ENCODE data around the gene FAF2. TPM values are rescaled to one million over a fixed set of nuclear protein-coding genes. Genes with fewer than 3 reads are reported as not detected.

FAF2 gene
- total and polyA plus RNA-seq, 2 donors (not counting 3 experiments of a cell fraction or from before 2014, with no cell fraction given), result 27.9 to 43.5 TPM

GRCh38 chr5:176500511-176500910 is 52.3 kb downstream of the FAF2 start:
- no TSS peak for BruUV-seq (replicated peaks)
- Histone ChIP-seq H3K27me3 (ENCODE audit: control insufficient read depth in 2 of 2, insufficient read depth in 2 of 2, low read length in 2 of 2) (no peaks in the 10 kb centered on the region), H3K4me1 (ENCODE audit: control insufficient read depth, extremely low read depth, insufficient read depth, low read length) (no peaks in the 10 kb centered on the region), H3K36me3 (ENCODE audit: control insufficient read depth in 2 of 2, extremely low read depth in 1 of 2, insufficient read depth in 2 of 2, low read length in 2 of 2) (peaks cover 18 to 20% of the 10 kb centered on the region in 2 experiments), H4K20me1 (replicated peaks; ENCODE audit: control insufficient read depth, extremely low read depth, insufficient read depth, low read length) (no peaks in the 10 kb centered on the region), H3K79me2 (ENCODE audit: control insufficient read depth, insufficient read depth, low read length) (no peaks in the 10 kb centered on the region), H3K4me2 (ENCODE audit: insufficient read depth, low read length) (no peak overlapping the region), H3K4me3 (replicated peaks in 1 of 3; ENCODE audit: insufficient read depth in 1 of 3, low read depth in 1 of 3, low read length in 3 of 3) (no peak overlapping the region), H3K9me1 (replicated peaks; ENCODE audit: control insufficient read depth, extremely low read depth, insufficient read depth, low read length) (no peaks in the 10 kb centered on the region), H3K27ac (ENCODE audit: insufficient read depth, low read depth, low read length) (no peak overlapping the region), H3K9ac (replicated peaks; ENCODE audit: extremely low read depth, insufficient read depth, low read length) (no peak overlapping the region), H3K9me3 (replicated peaks; ENCODE audit: control insufficient read depth, insufficient read depth, low read length) (no peaks in the 10 kb centered on the region), H2AFZ (ENCODE audit: low read depth, low read length) (no peak overlapping the region)
- DNase-seq (ENCODE audit: low read depth, low spot score) (no peak), FAIRE-seq (no peak)
- intact Hi-C loops (cut with micrococcal nuclease) (no loop called here), dilution Hi-C loops (cut with MboI; ENCODE audit: extremely low pct_ligation_motif_present, low sequenced_read_pairs) (no loop called here)
- POLR2A ChIA-PET, result no interaction called here
- CTCF ChIA-PET, result no interaction called here
- TF ChIP-seq CTCF (IDR thresholded peaks at IDR 0.05; ENCODE audit: extremely low read depth in 1 of 2, insufficient read depth in 1 of 2, low read depth in 1 of 2, low read length in 2 of 2) (no peak), POLR2AphosphoS5 (IDR thresholded peaks at IDR 0.05; ENCODE audit: insufficient read depth, low read depth, low read length) (no peak), MYC (IDR thresholded peaks at IDR 0.05; ENCODE audit: low read depth, low read length) (no peak)

- H2AFZ ChIP-seq (ENCODE audit: low read depth, low read length), result no peak overlapping the region
- FAIRE-seq (no peak), DNase-seq (ENCODE audit: low read depth, low spot score) (no peak)
- H4K20me1 ChIP-seq (replicated peaks; ENCODE audit: control insufficient read depth, extremely low read depth, insufficient read depth, low read length), result no peaks in the 10 kb centered on the region
- ChIA-PET POLR2A (no interaction called here), CTCF (interaction anchor here (0.7 to 0.9 kb wide), 2 partner anchors 41 to 85 kb away, joined by 3 read pairs; no protein-coding TSS in a partner anchor)
- H3K9ac ChIP-seq (replicated peaks; ENCODE audit: extremely low read depth, insufficient read depth, low read length), result no peak overlapping the region
- dilution Hi-C loops (cut with MboI; ENCODE audit: extremely low pct_ligation_motif_present, low sequenced_read_pairs), result no loop called here
- H3K27ac ChIP-seq (ENCODE audit: insufficient read depth, low read depth, low read length), result no peak overlapping the region
- no peaks in the 10 kb centered on the region for H3K27me3 ChIP-seq (ENCODE audit: control insufficient read depth in 2 of 2, insufficient read depth in 2 of 2, low read length in 2 of 2)
- H3K79me2 ChIP-seq (ENCODE audit: control insufficient read depth, insufficient read depth, low read length), result no peaks in the 10 kb centered on the region
- intact Hi-C loops (cut with micrococcal nuclease), result no loop called here
- H3K36me3 ChIP-seq (ENCODE audit: control insufficient read depth in 2 of 2, extremely low read depth in 1 of 2, insufficient read depth in 2 of 2, low read length in 2 of 2), result peaks cover 16 to 20% of the 10 kb centered on the region in 2 experiments
- no peaks in the 10 kb centered on the region for H3K9me3 ChIP-seq (replicated peaks; ENCODE audit: control insufficient read depth, insufficient read depth, low read length)
- H3K9me1 ChIP-seq (replicated peaks; ENCODE audit: control insufficient read depth, extremely low read depth, insufficient read depth, low read length), result no peaks in the 10 kb centered on the region
- TF ChIP-seq EZH2 (IDR thresholded peaks at IDR 0.05; ENCODE audit: borderline replicate concordance, low read depth, low read length, severe bottlenecking) (no peak), MYC (IDR thresholded peaks at IDR 0.05; ENCODE audit: low read depth, low read length) (no peak), MAX (IDR thresholded peaks at IDR 0.05; ENCODE audit: insufficient read depth, insufficient read length) (no peak), CTCF (IDR thresholded peaks at IDR 0.05; ENCODE audit: extremely low read depth in 1 of 2, insufficient read depth in 1 of 2, low read depth in 1 of 2, low read length in 2 of 2) (no peak), JUN (IDR thresholded peaks at IDR 0.05; ENCODE audit: borderline replicate concordance, insufficient read depth, insufficient read length, low read depth) (no peak), FOS (IDR thresholded peaks at IDR 0.05; ENCODE audit: borderline replicate concordance, insufficient read depth, low read length) (no peak), POLR2A (IDR thresholded peaks at IDR 0.05; ENCODE audit: low read depth, low read length) (no peak), GATA2 (IDR thresholded peaks at IDR 0.05; ENCODE audit: insufficient read depth, insufficient read length, low read depth, low read length) (no peak), POLR2AphosphoS5 (IDR thresholded peaks at IDR 0.05; ENCODE audit: insufficient read depth, low read depth, low read length) (no peak)
- no peak overlapping the region for H3K4me3 ChIP-seq (replicated peaks in 1 of 3; ENCODE audit: insufficient read depth in 1 of 3, low read depth in 1 of 3, low read length in 3 of 3)
- H3K4me1 ChIP-seq (ENCODE audit: control insufficient read depth, extremely low read depth, insufficient read depth, low read length), result no peaks in the 10 kb centered on the region
- no peak overlapping the region for H3K4me2 ChIP-seq (ENCODE audit: insufficient read depth, low read length)
- BruUV-seq (replicated peaks), result no TSS peak
Observed at GRCh38 chr5:176501333-176501732, 53.1 kb downstream of the FAF2 start.

Data from endothelial cell of umbilical vein (primary cell).